Stimulated activated CD8-positive, alpha-beta memory T cell treated with anti-CD3 and anti-CD28 coated beads, Interleukin-7, amount 100 ng/mL, for 24 hours (primary cell): ENCODE measurements around the gene TCP11X1.
"Not testable (repeated sequence)": the region's sequence is repeated elsewhere in the genome, so short reads cannot be mapped to it uniquely, and the experiment has no call there.

Experiments
- DNase-seq: peaks from one replicate; pipeline ENCODE4 v3.0.0-alpha.2; 2020; ENCODE audit warnings: low read depth

TCP11X1 gene

DNA sequence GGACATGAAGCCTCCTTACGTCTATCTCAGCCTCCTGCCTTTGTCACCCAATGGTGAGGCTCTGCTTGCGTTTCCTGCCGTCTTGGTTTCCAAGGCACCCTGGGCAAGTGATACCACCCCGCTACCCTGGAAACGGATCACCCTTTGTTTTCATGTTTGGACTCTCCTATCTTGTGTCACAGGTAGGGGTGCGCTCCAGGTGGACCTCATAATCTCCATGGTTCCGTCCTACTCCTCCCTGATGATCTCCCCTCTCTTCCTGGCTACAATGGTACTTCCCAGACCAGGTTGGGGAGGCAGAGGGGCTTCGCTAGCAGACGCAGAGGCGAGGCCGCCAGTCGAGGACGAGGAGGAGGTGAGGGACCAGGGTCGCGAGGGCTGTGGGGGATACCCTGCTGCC is at the start of gene TCP11X1:
Gene TCP11X1 (plus strand): TSS at position 316 of the 400 bp plus-strand sequence.
- not testable (repeated sequence) for DNase-seq

DNA sequence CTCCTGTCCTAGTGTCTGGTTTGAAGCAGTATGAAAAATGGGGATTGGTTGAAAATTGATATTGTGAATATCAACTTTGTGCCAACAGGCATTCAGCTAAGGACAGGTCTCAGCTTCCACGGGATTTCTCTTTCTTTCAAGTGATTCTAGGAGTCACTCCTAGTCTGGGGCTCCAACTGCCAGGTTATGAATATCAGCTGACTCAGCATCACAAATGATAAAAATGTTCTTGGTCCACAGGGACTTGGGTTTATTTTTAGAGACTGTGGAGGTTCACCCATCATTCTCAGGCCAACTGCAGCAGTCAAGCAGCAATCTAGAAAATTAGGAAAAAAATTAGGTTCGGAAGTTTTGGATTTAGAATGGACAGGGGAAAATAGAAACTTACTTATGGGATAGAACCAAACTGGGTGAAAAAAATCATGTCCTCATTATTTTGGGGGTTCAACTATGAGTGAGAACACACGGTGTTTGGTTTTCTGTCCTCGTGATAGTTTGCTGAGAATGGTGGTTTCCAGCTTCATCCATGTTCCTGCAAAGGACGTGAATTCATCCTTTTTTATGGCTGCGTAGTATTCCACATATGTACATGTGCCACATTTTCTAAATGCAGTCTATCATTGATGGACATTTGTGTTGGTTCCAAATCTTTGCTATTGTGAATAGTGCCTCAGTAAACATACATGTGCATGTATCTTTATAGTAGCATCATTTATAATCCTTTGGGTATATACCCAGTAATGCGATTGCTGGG is 29.0 kb upstream of the TCP11X1 start:
- no peak for DNase-seq

DNA sequence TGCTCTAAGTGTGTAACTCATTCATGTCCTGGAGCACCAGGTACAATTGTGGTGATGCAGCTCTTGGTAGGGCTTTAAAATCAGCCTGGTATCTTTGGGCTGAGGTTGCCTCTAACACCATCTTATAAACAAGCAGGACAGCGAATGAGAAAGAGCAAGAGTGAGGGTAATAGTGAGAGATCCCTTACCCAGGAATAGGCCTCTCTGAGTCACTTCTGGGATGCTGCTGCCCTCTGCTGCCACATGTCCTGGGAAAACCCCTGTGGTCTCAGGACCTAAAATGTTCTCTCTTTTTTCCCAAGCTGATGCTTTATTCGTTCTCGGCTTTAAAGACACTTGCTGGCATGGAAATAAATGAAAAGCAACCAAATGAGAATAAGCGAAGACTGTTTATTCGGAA is 7.2 kb upstream of the TCP11X1 start:
- DNase-seq: not testable (repeated sequence)

DNA sequence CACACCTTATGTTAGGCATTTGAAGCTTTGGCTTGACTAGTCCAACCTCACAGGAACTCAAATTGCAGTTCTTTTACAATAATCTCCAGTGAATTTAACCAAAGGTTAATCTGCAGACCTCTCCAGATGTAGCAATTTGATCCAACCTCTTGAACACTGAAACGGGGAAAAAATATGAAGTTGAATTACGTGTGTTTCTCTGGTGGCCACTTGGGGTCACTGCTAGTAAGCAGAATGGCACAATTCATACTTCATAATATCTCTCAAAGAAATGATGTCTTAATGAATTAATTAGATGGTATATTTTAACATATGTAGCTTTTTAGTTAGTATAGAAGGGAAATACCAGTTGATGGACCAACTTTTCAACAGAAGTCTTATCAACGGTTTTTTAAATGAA is 1.4 kb downstream of the TCP11X1 start:
- not testable (repeated sequence) for DNase-seq

DNA sequence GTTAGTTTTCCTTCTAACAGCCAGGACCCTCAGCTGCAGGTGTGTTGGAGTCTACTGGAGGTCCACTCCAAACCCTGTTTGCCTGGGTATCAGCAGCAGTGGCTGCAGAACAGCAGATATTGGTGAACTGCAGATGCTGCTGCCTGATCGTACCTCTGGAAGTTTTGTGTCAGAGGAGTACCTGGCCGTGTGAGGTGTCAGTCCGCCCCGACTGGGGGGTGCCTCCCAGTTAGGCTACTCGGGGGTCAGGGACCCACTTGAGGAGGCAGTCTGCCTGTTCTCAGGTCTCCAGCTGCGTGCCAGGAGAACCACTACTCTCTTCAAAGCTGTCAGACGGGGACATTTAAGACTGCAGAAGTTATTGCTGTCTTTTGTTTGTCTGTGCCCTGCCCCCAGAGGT is 20.6 kb downstream of the TCP11X1 start:
- DNase-seq: not testable (repeated sequence)

DNA sequence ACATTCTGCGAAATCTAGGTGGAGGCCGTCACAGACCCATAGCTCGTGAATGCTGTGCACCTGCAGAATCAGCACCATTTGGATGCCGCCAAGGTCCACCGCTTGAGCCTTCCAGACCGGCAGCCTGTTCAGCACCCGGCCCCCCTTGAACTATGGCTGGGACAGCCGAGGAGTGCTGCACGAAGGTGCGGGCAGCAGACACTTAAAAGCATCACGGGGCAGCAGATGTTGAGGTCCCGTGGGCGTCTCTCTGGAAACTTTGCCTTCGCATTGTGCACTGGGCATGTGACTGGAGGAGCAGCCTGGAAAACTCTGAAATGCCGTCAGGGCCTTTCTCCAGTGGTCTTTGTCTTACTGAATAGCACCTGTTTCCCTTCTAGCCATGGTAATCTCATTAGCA is 25.2 kb downstream of the TCP11X1 start:
- not testable (repeated sequence) for DNase-seq

DNA sequence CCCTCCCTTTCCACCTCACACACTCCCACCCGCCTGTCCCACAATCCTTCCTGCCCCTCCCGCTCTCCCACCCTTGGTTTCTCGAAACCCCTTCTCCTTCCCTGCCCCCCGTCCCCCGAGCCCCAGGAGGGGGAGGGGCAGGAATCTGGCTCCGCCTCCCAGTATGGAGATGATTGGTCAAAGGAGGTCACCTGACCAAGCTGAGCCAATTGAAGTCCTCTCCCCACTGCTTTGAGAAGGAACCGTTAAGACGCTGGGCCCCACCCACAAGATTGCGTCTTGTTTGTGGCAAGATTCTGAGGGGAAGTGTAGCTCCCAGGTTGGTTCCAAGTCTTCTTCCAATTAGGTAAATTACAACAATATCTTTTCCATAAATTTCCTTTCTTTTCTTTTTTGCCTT is 31.8 kb downstream of the TCP11X1 start, which contains the start of gene NXF2:
Gene NXF2 (plus strand): TSS at position 275 of the 400 bp plus-strand sequence. CDS start 59,912 bp downstream, outside the sequence.
- DNase-seq: not testable (repeated sequence)

DNA sequence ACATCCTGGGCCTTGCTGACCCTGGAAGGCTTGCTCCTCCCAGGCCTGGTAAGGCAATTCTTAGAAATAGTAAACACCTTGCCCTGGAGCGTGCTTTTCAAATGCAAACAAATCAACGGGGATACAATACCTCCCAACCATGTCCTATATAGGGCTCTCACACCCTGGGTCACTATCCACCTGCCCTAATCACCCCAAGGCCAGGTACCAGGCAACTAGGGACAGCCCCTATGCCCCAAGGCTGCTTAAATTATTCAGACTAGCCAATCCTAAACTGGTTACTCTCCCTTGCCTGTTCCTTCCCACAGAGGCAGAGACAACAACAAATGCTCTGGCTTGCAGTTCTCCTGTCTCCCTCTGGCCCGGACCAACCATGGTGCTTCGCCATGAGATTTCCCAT is 57.1 kb downstream of the TCP11X1 start:
- DNase-seq: not testable (repeated sequence)
